Muscle of back (tissue), 11 donors: Measurements from ENCODE around the gene LRRC46. TPM values are rescaled to one million over a fixed set of nuclear protein-coding genes. Genes with fewer than 3 reads are reported as not detected.

Source experiments
- DNase-seq, 3 donors: peaks; one replicate each; pipeline versions ENCODE4 v3.0.0 to v3.0.0-alpha.2; 2013
- polyA plus RNA-seq, 10 donors: library from polyadenylated mRNA; unstranded; fragments of 120-200 nt; gene quantifications; one replicate each; pipeline ENCODE4 v1.2.1, GENCODE V29; 2013; ENCODE audit not compliant: insufficient read length in 10 of 10

The LRRC46 gene
- polyA plus RNA-seq, 10 donors = 0.49 to 1.4 (median 0.88) TPM

- DNase-seq = no peak
Measured at GRCh38 chr17:47830396-47831002, 971 bp upstream of the LRRC46 start.

GRCh38 chr17:47831934-47832327 lies 461 bp downstream of the LRRC46 start:
- DNase-seq = no peak

GRCh38 chr17:47834756-47835155 lies 3.3 kb downstream of the LRRC46 start:
- no peak for DNase-seq

GRCh38 chr17:47836601-47837000 lies 5.1 kb downstream of the LRRC46 start:
- no peak for DNase-seq

- peak in 1 of 3 donors; percentile 31 for DNase-seq
Measured at GRCh38 chr17:47837401-47838039, 6.0 kb downstream of the LRRC46 start.

- DNase-seq = no peak
Measured at GRCh38 chr17:47838636-47839035, 7.2 kb downstream of the LRRC46 start.

GRCh38 chr17:47839071-47839470 lies 7.6 kb downstream of the LRRC46 start:
- no peak for DNase-seq

GRCh38 chr17:47840001-47840741 lies 8.7 kb downstream of the LRRC46 start:
- DNase-seq = no peak

GRCh38 chr17:47840742-47841487 lies 9.4 kb downstream of the LRRC46 start, which contains the start of gene SCRN2:
Gene SCRN2 (minus strand): TSS chr17:47841273. CDS start chr17:47840843, 430 bp downstream.
- peak; percentile 83 to 96 (median 91) for DNase-seq

- no peak for DNase-seq
Measured at GRCh38 chr17:47841488-47842291, 10.2 kb downstream of the LRRC46 start.

- DNase-seq = no peak
Measured at GRCh38 chr17:47843391-47843730, 11.9 kb downstream of the LRRC46 start.

- DNase-seq = no peak
Measured at GRCh38 chr17:47844227-47844626, 12.8 kb downstream of the LRRC46 start.

- DNase-seq = no peak
Measured at GRCh38 chr17:47844814-47845715, 13.6 kb downstream of the LRRC46 start.

GRCh38 chr17:47845716-47846075 lies 14.2 kb downstream of the LRRC46 start:
- DNase-seq = no peak

- DNase-seq = no peak
Measured at GRCh38 chr17:47846716-47847340, 15.4 kb downstream of the LRRC46 start.

- no peak for DNase-seq
Measured at GRCh38 chr17:47847341-47848197, 16.1 kb downstream of the LRRC46 start.

- no peak for DNase-seq
Measured at GRCh38 chr17:47848198-47848513, 16.7 kb downstream of the LRRC46 start.

- DNase-seq = no peak
Measured at GRCh38 chr17:47850373-47850691, 18.9 kb downstream of the LRRC46 start.
